ENCODE measurements around the gene DNAH7. TPM values are rescaled to one million over a fixed set of nuclear protein-coding genes. Genes with fewer than 3 reads are reported as not detected.

The DNAH7 gene
- total RNA-seq, 1 donor from 2014 or later: 0.98 TPM

DNA sequence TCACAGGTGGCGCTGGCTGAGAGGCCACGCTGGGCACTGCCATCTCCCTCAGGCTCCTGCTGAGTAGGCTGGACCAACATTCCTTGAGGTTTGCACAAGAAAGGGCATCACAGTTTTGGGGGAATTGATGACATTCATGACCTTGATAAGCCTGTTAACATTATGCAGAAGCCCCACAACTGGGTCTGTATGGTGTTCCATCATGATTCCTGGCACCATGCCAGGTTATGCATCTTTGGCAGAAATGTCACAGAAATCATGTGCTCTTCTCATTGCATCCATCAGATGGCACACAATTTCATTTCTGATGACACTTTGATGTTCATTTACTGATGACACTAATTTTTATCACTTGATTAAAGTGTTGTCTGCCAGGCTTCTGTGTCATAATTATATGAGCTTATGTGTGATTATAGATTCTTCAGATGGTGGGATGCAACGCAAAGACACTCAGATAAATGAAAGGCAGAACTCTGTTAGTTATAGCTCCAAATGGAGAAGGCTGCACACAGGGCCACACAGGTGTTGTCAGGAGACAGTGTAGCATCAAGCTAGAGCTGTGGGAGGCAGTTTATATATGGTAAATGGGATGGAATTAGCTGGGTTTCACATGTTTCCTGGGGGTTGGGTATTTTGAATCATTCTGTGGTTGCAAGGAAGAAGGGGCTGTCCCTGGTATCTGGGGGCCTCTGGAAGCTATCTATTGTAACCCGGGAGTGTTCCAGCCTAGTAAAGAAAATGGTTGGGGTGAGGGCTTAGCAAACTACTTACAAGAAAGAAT, 220.3 kb downstream of the DNAH7 start:
- no peak overlapping the region for H3K4me3 ChIP-seq
- TF ChIP-seq, protein P1, sequence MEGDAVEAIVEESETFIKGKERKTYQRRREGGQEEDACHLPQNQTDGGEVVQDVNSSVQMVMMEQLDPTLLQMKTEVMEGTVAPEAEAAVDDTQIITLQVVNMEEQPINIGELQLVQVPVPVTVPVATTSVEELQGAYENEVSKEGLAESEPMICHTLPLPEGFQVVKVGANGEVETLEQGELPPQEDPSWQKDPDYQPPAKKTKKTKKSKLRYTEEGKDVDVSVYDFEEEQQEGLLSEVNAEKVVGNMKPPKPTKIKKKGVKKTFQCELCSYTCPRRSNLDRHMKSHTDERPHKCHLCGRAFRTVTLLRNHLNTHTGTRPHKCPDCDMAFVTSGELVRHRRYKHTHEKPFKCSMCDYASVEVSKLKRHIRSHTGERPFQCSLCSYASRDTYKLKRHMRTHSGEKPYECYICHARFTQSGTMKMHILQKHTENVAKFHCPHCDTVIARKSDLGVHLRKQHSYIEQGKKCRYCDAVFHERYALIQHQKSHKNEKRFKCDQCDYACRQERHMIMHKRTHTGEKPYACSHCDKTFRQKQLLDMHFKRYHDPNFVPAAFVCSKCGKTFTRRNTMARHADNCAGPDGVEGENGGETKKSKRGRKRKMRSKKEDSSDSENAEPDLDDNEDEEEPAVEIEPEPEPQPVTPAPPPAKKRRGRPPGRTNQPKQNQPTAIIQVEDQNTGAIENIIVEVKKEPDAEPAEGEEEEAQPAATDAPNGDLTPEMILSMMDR (IDR thresholded peaks at IDR 0.05): no peak
- no peak for DNase-seq
- no peaks in the 10 kb centered on the region for H3K36me3 ChIP-seq
- no peaks in the 10 kb centered on the region for H3K4me1 ChIP-seq
- H3K27me3 ChIP-seq: no peaks in the 10 kb centered on the region
- ATAC-seq: no peak
- intact Hi-C loops (cut with DNase I): no loop called here
- H3K27ac ChIP-seq: no peak overlapping the region
- no peaks in the 10 kb centered on the region for H3K9me3 ChIP-seq

DNA sequence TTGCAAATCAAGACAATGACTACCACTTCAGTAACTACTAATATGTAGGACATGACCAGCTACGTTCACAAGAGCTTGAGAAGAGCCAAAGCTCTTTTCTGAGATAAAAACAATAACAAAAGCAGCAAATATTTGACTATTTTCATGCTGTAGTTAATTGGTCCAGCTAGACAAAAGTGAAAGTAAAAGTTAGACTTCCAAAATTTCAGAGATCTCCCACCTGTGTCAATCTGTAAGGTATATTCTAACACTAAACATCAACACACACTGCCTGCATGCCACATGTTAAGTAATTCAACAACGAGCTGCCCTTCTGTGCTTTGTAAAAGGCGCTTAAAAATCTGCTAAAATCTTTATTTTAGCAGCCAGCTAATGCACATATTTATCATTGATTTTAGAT, 225.7 kb downstream of the DNAH7 start:
- no peaks in the 10 kb centered on the region for H3K9me3 ChIP-seq
- H3K27ac ChIP-seq: no peak overlapping the region
- DNase-seq (no peak), ATAC-seq (no peak)
- no peaks in the 10 kb centered on the region for H3K4me1 ChIP-seq
- H3K4me3 ChIP-seq: no peak overlapping the region
- H3K36me3 ChIP-seq: no peaks in the 10 kb centered on the region
- H3K27me3 ChIP-seq: no peaks in the 10 kb centered on the region
- TF ChIP-seq, protein P1 (IDR thresholded peaks at IDR 0.05): no peak
- intact Hi-C loops (cut with DNase I): no loop called here

DNA sequence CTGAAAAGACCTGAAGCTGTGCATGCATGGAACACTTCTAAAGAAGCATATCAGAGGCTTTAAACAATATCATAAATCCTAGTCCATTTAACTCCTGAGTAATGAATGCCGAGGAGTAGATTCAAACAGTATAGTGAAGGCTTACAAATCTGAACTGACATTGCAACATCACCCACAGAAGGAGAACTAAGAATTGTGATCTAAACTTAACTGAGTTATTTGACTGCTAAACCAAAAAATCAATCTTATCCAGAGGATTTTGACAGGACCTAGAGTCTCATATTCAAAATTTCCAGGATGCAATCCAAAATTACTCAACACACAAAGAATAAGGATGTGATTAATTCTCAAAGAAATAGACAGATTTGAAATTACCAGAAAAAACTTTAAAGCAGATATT, 230.6 kb downstream of the DNAH7 start:
- Histone ChIP-seq H3K27ac (no peak overlapping the region), H3K4me1 (no peaks in the 10 kb centered on the region), H3K9me3 (no peaks in the 10 kb centered on the region), H3K4me3 (no peak overlapping the region), H3K27me3 (no peaks in the 10 kb centered on the region), H3K36me3 (no peaks in the 10 kb centered on the region)
- intact Hi-C loops (cut with DNase I): no loop called here
- no peak for ATAC-seq
- no peak for DNase-seq
- TF ChIP-seq, protein P1 (IDR thresholded peaks at IDR 0.05): no peak

DNA sequence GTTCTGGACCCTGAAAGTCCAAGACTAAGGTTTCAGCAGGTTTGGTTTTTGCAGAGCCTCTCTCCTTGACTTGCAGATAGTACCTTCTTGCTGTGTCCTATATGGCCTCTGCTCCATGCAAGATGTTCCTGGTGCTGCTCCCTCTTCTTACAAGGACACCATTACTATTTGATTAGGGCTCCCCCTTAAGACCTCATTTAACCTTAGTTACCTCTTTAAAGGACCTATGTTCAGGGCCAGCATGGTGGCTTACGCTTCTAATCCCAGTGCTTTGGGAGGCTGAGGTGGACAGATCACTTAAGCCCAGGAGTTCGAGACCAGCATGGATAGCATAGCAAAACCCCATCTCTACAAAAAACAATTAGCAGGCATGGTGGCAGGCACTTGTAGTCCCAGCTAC, 232.6 kb downstream of the DNAH7 start:
- Histone ChIP-seq H3K9me3 (no peaks in the 10 kb centered on the region), H3K27ac (no peak overlapping the region), H3K4me3 (no peak overlapping the region), H3K27me3 (no peaks in the 10 kb centered on the region), H3K4me1 (no peaks in the 10 kb centered on the region), H3K36me3 (no peaks in the 10 kb centered on the region)
- ATAC-seq: no peak
- TF ChIP-seq, protein P1 (IDR thresholded peaks at IDR 0.05): no peak
- intact Hi-C loops (cut with DNase I): no loop called here
- no peak for DNase-seq

DNA sequence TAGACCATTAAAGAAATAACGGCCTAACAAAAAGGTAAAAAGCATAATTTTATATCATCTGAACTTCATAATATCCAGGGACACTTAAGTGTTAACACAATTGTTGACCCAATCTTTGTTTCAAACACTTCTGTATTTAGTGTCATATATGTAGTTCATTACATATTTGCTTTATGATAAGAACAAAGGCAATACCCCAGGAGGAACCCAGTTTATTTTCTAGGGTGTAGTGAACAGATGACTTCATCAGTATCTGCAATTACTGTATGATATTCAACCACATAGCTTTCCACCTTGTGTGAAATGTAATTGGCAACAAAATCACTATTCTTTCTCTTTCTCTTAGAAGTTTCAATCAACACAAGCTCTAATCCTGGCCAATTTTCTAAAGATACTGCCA, 233.8 kb downstream of the DNAH7 start:
- H3K4me1 ChIP-seq: no peaks in the 10 kb centered on the region
- no peaks in the 10 kb centered on the region for H3K36me3 ChIP-seq
- intact Hi-C loops (cut with DNase I): no loop called here
- no peak for ATAC-seq
- no peak for DNase-seq
- no peaks in the 10 kb centered on the region for H3K9me3 ChIP-seq
- H3K27ac ChIP-seq: no peak overlapping the region
- H3K27me3 ChIP-seq: no peaks in the 10 kb centered on the region
- no peak overlapping the region for H3K4me3 ChIP-seq
- TF ChIP-seq, protein P1 (IDR thresholded peaks at IDR 0.05): no peak

Data from upper lobe of right lung (tissue), 1 donor.